Measurements from ENCODE around the gene ELAC2.

Gene ELAC2

DNA sequence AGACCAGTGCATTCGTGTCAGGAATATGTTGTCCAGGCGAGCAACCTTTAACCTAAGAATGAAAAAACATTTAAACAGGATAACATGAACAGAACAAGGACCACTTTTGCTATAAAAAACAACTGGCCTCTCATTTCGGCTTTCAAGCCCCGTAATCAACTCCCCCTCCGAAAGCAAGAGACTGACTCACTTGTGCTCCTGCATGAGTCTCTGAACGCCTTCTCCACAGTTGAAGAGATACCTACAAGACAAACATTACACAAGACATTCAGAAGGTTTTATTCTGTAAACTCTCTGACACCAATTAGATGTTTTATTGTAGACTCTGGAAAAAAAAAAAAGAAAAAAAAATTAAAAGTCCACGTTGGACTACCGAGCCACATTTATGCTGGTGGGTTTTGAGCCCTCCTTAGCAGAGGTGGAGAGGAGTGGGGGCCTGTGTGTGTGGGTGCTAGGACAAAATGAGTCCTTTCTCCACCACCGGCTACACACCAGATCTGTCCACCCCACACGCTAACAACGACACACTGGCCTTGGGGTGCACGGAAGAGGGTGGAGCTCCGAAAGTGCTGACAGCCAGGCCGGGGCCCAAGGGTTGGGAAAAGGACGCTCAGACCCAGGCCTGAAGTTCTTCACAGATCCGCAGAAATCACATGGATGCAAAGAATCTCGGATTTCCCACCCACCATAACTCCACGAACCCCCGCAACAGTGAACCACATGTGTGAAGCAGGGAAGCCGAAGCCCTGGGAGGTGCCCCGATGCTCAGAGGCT lies 759 bp downstream of the ELAC2 start:
- peak in 1 of 3 donors; percentile 3 for DNase-seq (ENCODE audit: low read depth in 2 of 3, low spot score in 1 of 3)

GRCh38 chr17:13014801-13015200 lies 3.0 kb downstream of the ELAC2 start:
- no peak for DNase-seq (ENCODE audit: low read depth in 2 of 3, low spot score in 1 of 3)

- no peak for DNase-seq (ENCODE audit: low read depth in 2 of 3, low spot score in 1 of 3)
Measured at GRCh38 chr17:13010959-13011358, 6.9 kb downstream of the ELAC2 start.

DNA sequence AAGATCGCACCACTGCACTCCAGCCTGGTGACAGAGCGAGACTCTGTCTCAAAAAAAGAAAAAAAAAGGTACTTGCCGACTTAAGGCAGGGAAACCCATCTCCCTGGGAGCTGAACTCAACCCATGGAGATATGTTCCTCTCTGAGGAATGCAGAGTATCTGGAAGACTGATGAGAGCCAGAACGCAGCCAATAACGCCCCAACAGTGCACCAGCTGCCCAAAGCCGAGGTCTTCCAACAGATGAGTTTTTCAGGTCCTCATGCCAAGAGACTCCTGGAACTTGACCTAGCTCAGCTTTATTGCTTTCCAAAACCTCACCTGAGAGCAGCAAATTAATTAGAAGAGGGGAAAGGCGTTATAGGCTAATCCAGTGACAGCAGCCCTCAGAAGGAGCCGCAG lies 9.4 kb downstream of the ELAC2 start:
- DNase-seq (ENCODE audit: low read depth in 2 of 3, low spot score in 1 of 3), result no peak

GRCh38 chr17:13005530-13005929 lies 12.3 kb downstream of the ELAC2 start:
- DNase-seq (ENCODE audit: low read depth in 2 of 3, low spot score in 1 of 3), result no peak

DNA sequence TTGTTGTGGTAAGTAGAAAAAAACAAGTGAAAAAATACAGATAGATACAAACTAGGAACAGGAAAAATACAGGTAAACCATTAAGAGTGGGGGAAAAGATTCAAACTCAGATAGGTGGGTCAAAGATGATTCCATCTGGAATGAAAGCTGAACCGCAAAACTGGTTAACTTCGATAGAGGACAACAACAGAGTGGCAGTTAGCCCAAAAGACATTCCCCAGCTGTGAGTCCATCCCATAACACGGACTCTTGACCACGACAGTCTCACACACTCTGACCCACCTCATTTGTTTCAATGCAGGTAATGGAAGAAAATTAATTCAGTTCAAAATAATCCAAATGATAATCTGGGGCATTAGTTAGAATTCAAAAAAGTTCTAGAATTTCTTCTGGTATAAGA lies 13.5 kb downstream of the ELAC2 start:
- no peak for DNase-seq (ENCODE audit: low read depth in 2 of 3, low spot score in 1 of 3)

- DNase-seq (ENCODE audit: low read depth in 2 of 3, low spot score in 1 of 3), result no peak
Measured at GRCh38 chr17:13003927-13004326, 13.9 kb downstream of the ELAC2 start.

- DNase-seq (ENCODE audit: low read depth in 2 of 3, low spot score in 1 of 3), result no peak
Measured at GRCh38 chr17:13003454-13003851, 14.4 kb downstream of the ELAC2 start.

DNA sequence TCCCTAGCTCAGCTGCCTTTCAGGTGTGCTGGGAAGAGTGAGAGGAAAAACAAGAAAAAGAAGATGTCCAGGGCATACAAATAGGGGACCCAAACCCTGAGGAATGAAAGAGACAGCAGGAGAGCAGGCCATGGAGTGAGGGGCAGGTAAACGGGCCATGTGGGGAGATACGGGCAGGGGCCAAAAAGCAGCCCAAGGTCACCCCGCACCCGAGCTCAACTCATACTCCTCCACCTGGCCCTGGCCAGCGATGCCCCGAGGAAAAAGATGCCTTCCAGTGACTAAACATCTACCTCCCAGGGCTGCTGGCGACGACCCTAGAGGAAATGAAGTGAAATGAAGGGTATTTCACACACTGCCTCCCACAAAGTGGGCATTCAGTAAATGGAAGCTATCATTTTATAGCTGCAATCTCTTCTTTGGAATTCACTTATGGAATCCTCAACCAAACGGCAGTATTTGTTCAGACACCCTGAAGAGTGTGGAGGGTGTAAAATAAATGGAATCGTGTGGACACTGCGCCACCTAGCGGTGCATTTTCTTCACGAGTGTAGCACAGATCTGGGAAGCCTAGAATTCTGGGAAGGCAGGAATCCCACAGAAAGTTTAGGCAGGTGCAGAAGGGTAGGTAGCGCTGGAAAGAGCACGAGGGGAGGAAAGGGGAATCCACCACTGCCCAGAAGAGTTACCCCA lies 14.9 kb downstream of the ELAC2 start:
- DNase-seq (ENCODE audit: low read depth in 2 of 3, low spot score in 1 of 3), result peak in 2 of 3 donors; percentile 27 to 35

GRCh38 chr17:13001991-13002615 lies 15.7 kb downstream of the ELAC2 start:
- DNase-seq (ENCODE audit: low read depth in 2 of 3, low spot score in 1 of 3), result no peak

GRCh38 chr17:13000561-13000960 lies 17.3 kb downstream of the ELAC2 start:
- DNase-seq (ENCODE audit: low read depth in 2 of 3, low spot score in 1 of 3), result no peak

- DNase-seq (ENCODE audit: low read depth in 2 of 3, low spot score in 1 of 3), result no peak
Measured at GRCh38 chr17:12998874-12999273, 19.0 kb downstream of the ELAC2 start.

GRCh38 chr17:12998461-12998860 lies 19.4 kb downstream of the ELAC2 start:
- DNase-seq (ENCODE audit: low read depth in 2 of 3, low spot score in 1 of 3), result no peak

GRCh38 chr17:12996941-12997340 lies 20.9 kb downstream of the ELAC2 start:
- no peak for DNase-seq (ENCODE audit: low read depth in 2 of 3, low spot score in 1 of 3)

- DNase-seq (ENCODE audit: low read depth in 2 of 3, low spot score in 1 of 3), result no peak
Measured at GRCh38 chr17:12996357-12996756, 21.5 kb downstream of the ELAC2 start.

DNA sequence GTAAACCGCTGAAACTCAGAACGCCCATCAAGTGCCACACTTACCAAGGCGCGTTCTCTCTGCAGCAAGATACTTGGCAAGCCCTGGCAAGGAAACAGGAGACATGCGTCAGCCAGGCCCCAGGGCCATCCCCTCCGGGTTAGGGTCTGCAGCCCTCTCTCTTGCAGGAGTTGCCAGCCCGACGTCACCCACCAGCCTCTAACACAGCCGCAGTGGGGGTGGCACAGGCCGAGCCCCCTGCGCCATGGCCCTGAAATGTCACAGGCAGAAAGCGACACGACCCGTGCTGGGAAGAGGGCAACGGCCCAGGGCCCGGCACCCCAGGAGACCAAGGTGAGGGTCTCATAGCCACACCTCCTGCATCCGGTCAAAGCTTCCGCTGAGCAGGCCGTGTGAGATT lies 21.9 kb downstream of the ELAC2 start:
- DNase-seq (ENCODE audit: low read depth in 2 of 3, low spot score in 1 of 3), result no peak

- no peak for DNase-seq (ENCODE audit: low read depth in 2 of 3, low spot score in 1 of 3)
Measured at GRCh38 chr17:12995106-12995895, 22.5 kb downstream of the ELAC2 start.

DNA sequence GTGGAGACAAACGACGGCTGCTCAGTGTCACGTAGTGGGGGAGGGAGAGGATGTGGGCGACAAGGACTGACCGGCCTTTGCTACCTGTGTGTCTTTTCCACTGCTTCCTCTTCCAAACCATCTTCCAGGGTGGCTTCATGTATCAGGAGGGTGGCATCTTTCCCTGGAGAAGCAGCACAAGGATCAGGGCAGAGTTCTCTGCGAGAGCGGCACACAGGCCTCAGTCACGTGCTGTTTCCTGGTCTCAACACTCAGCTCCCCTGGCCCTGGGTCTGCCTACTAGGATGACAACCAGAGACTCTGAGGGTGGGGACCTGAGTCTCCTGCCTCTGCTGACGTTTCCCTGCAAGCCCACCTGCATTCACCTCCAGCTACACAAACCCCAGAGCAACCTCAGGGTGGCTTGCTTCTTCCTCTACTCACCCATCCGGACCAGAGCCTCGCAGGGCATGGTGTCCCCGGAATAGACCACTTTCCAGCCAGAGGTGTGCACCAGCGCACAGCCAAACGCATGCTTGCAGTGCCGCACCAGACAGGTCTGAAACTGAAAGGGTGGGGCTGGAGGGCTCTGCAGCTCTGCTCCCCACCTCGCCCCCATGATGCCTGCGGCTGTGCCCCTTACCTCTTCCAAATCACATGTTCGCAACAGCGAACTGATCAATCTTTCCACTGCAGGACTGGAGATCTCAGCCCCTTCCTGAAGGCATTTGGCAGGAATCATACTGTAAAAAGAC lies 23.3 kb downstream of the ELAC2 start:
- no peak for DNase-seq (ENCODE audit: low read depth in 2 of 3, low spot score in 1 of 3)

- no peak for DNase-seq (ENCODE audit: low read depth in 2 of 3, low spot score in 1 of 3)
Measured at GRCh38 chr17:12993631-12994030, 24.2 kb downstream of the ELAC2 start.

DNA sequence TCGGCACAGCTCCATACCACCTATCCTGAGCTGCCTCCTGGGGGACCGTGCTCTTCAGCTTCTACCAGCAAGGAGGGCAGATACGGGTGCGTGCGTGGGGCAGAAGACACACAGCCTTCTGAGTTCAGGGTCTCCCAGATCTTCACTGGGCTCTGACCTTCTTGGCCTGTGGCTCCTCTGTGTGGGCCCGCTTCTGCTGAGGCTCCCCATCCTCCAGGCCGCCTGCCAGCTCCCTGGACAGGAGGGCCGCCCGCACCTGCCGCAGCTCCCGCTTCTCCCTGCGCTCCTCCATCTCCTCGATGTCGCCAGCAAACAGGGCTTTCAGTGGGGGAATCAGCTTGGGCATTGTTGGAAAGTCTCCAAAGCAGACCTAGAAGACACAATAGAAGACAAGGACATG lies 25.2 kb downstream of the ELAC2 start:
- no peak for DNase-seq (ENCODE audit: low read depth in 2 of 3, low spot score in 1 of 3)

- DNase-seq (ENCODE audit: low read depth in 2 of 3, low spot score in 1 of 3), result no peak
Measured at GRCh38 chr17:12990926-12991325, 26.9 kb downstream of the ELAC2 start.
